ENCODE measurements around the gene CSH2.
"Not testable (repeated sequence)": the region's sequence is repeated elsewhere in the genome, so short reads cannot be mapped to it uniquely, and the experiment has no call there.

CSH2 gene

DNA sequence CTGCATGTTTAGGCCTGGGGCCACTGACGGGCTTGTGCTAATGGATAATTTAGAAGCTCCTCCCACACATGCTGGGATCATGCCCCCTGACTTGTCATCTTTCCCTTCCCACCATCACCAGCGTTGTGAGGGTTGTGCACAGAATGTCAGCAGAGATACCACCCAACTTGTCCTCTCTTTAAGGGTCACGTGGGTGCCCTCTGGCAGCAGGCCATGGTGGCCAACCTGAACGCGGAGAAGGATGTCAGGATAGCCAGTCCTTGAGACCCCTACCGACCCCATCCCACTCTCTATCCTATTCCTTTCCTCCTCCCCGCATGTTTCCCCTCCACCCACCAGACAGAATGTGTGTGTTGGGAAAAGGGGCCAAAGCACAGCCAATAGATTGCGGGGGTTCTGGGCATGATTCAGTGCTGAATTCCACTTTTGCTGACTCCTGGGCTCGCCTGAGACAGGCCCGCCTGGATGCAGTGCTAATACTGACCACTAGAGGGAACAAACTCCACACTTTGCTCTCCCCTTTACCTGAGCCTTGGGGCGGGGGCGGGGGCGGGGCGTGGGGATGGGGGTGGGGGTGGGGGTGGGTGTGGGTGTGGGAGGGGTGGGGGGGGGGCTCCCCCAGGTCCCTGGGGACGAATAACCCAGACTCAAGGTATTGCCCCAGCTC lies 8.6 kb upstream of the CSH2 start, which contains the start of gene GH2:
Gene GH2 (minus strand): TSS at position 10 of the 667 bp plus-strand sequence. CDS start 143 bp downstream, outside the sequence.
- Histone ChIP-seq H3K27me3 (ENCODE audit: control insufficient read depth, insufficient read depth, low read length) (no peaks in the 10 kb centered on the region), H3K36me3 (ENCODE audit: control insufficient read depth, insufficient read depth, low read length) (no peaks in the 10 kb centered on the region), H3K4me3 (ENCODE audit: low read depth, low read length) (no peak within 1 kb of the TSS), H3K79me2 (no peaks in the 10 kb centered on the region), H3K9ac (no peak within 1 kb of the TSS), H3K4me1 (no peaks in the 10 kb centered on the region), H3K4me2 (ENCODE audit: low read length) (no peak within 1 kb of the TSS), H3K27ac (no peak within 1 kb of the TSS), H3K9me3 (ENCODE audit: control insufficient read depth, low read length) (no peaks in the 10 kb centered on the region), H2AFZ (peak within 1 kb of the TSS; percentile 47)
- TF ChIP-seq CTCF (IDR thresholded peaks at IDR 0.05): peak; percentile 54

DNA sequence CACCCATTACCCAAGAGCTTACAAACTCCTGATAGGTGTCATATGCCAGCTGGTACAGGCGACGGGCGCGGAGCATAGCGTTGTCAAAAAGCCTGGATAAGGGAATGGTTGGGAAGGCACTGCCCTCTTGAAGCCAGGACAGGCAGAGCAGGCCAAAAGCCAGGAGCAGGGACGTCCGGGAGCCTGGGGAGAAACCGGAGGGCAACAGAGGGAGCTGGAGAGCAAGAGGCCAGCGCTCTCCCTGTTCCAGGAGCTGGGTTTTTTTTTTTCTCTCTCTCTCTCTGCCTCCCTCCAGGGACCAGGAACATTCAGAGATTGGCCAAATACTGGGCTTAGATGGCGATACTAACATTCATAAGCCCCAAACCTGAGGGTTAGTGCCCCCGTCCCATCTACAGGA lies 7.9 kb upstream of the CSH2 start:
- not testable (repeated sequence) for H3K9me3 ChIP-seq (ENCODE audit: control insufficient read depth, low read length); H3K4me3 ChIP-seq (ENCODE audit: low read depth, low read length); H3K27me3 ChIP-seq (ENCODE audit: control insufficient read depth, insufficient read depth, low read length); H3K79me2 ChIP-seq; H3K4me2 ChIP-seq (ENCODE audit: low read length); H3K36me3 ChIP-seq (ENCODE audit: control insufficient read depth, insufficient read depth, low read length); H3K9ac ChIP-seq; H3K4me1 ChIP-seq; H3K27ac ChIP-seq
- peak overlapping the region; percentile 47 for H2AFZ ChIP-seq

GRCh38 chr17:63880706-63881105 lies 7.2 kb upstream of the CSH2 start:
- Histone ChIP-seq H3K79me2 (no peaks in the 10 kb centered on the region), H3K27me3 (ENCODE audit: control insufficient read depth, insufficient read depth, low read length) (no peaks in the 10 kb centered on the region), H3K9ac (no peak overlapping the region), H3K4me3 (ENCODE audit: low read depth, low read length) (no peak overlapping the region), H3K9me3 (ENCODE audit: control insufficient read depth, low read length) (no peaks in the 10 kb centered on the region), H3K27ac (no peak overlapping the region), H3K4me2 (ENCODE audit: low read length) (no peak overlapping the region), H3K4me1 (no peaks in the 10 kb centered on the region), H3K36me3 (ENCODE audit: control insufficient read depth, insufficient read depth, low read length) (no peaks in the 10 kb centered on the region), H2AFZ (no peak overlapping the region)
- TF ChIP-seq CTCF (IDR thresholded peaks at IDR 0.05): no peak

- H3K9me3 ChIP-seq (ENCODE audit: control insufficient read depth, low read length); H3K27ac ChIP-seq; H3K79me2 ChIP-seq; H3K4me2 ChIP-seq (ENCODE audit: low read length); H3K27me3 ChIP-seq (ENCODE audit: control insufficient read depth, insufficient read depth, low read length); H3K4me3 ChIP-seq (ENCODE audit: low read depth, low read length); H2AFZ ChIP-seq; H3K4me1 ChIP-seq; H3K36me3 ChIP-seq (ENCODE audit: control insufficient read depth, insufficient read depth, low read length); H3K9ac ChIP-seq: not testable (repeated sequence)
Observed at GRCh38 chr17:63878413-63878812, 4.9 kb upstream of the CSH2 start.

DNA sequence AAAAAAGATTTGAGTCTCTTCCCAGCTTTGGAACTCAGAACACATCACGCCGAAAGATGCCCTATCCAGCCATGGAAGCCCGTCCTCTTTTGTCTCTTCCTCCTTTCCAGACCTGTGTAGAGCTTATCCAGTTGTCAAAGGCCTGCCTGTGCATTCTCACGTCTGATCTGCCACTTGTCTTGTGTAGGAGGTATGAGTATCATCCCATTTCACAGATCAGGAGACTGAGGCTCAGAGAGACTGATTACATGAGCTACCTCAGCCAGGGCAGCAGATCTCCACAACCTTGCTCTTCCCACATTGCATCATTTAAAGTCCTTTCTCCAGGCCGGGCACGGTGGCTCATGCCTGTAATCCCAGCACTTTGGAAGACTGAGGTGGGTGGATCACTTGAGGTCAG lies 1.2 kb upstream of the CSH2 start:
- not testable (repeated sequence) for H3K27me3 ChIP-seq (ENCODE audit: control insufficient read depth, insufficient read depth, low read length); H3K79me2 ChIP-seq; H3K9me3 ChIP-seq (ENCODE audit: control insufficient read depth, low read length); H3K27ac ChIP-seq; H2AFZ ChIP-seq; H3K4me1 ChIP-seq; H3K9ac ChIP-seq; H3K4me3 ChIP-seq (ENCODE audit: low read depth, low read length); H3K4me2 ChIP-seq (ENCODE audit: low read length); H3K36me3 ChIP-seq (ENCODE audit: control insufficient read depth, insufficient read depth, low read length)

DNA sequence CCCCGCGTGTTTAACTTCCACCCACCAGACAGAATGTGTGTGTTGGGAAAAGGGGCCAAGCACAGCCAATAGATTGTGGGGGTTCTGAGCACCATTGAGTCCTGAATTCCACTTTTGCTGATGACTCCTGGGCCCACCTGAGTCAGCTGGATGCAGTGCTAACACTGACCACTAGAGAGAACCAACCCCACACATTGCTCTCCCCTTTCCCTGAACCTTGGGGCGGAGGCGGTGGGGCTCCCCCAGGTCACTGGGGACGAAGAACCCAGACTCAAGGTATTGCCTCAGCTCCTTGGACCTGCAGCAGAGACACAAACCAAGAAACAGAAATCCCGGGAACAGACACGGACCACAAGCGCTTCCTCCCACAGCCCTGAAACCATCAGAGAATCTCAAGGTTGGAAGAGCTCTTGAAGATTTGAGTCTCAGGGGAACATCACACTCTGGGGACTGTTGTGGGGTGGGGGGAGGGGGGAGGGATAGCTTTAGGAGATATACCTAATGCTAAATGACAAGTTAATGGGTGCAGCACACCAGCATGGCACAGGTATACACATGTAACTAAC lies 667 bp upstream of the CSH2 start:
- not testable (repeated sequence) for H3K36me3 ChIP-seq (ENCODE audit: control insufficient read depth, insufficient read depth, low read length); H2AFZ ChIP-seq; H3K27ac ChIP-seq; H3K9ac ChIP-seq; H3K27me3 ChIP-seq (ENCODE audit: control insufficient read depth, insufficient read depth, low read length); H3K9me3 ChIP-seq (ENCODE audit: control insufficient read depth, low read length); H3K4me2 ChIP-seq (ENCODE audit: low read length); H3K4me3 ChIP-seq (ENCODE audit: low read depth, low read length); H3K79me2 ChIP-seq; H3K4me1 ChIP-seq

- Histone ChIP-seq H3K27ac (peak overlapping the region; percentile 24), H2AFZ (peak overlapping the region; percentile 69)
- not testable (repeated sequence) for H3K9me3 ChIP-seq (ENCODE audit: control insufficient read depth, low read length); H3K27me3 ChIP-seq (ENCODE audit: control insufficient read depth, insufficient read depth, low read length); H3K4me1 ChIP-seq; H3K4me3 ChIP-seq (ENCODE audit: low read depth, low read length); H3K79me2 ChIP-seq; H3K9ac ChIP-seq; H3K4me2 ChIP-seq (ENCODE audit: low read length); H3K36me3 ChIP-seq (ENCODE audit: control insufficient read depth, insufficient read depth, low read length)
Observed at GRCh38 chr17:63871646-63872365, 1.7 kb downstream of the CSH2 start.

GRCh38 chr17:63870292-63870665 lies 3.2 kb downstream of the CSH2 start:
- H3K4me1 ChIP-seq; H3K79me2 ChIP-seq; H3K4me3 ChIP-seq (ENCODE audit: low read depth, low read length); H2AFZ ChIP-seq; H3K9ac ChIP-seq; H3K9me3 ChIP-seq (ENCODE audit: control insufficient read depth, low read length); H3K27ac ChIP-seq; H3K36me3 ChIP-seq (ENCODE audit: control insufficient read depth, insufficient read depth, low read length); H3K4me2 ChIP-seq (ENCODE audit: low read length); H3K27me3 ChIP-seq (ENCODE audit: control insufficient read depth, insufficient read depth, low read length): not testable (repeated sequence)

- not testable (repeated sequence) for H3K9me3 ChIP-seq (ENCODE audit: control insufficient read depth, low read length); H3K79me2 ChIP-seq; H2AFZ ChIP-seq; H3K9ac ChIP-seq; H3K27ac ChIP-seq; H3K36me3 ChIP-seq (ENCODE audit: control insufficient read depth, insufficient read depth, low read length); H3K4me3 ChIP-seq (ENCODE audit: low read depth, low read length); H3K27me3 ChIP-seq (ENCODE audit: control insufficient read depth, insufficient read depth, low read length); H3K4me2 ChIP-seq (ENCODE audit: low read length); H3K4me1 ChIP-seq
Observed at GRCh38 chr17:63869491-63870291, 3.8 kb downstream of the CSH2 start.

Data from parathyroid adenoma (tissue), 2 donors.